Activated effector memory CD4-positive, alpha-beta T cell treated with Interleukin-2 at 50 U/mL for 16 hours (primary cell): ENCODE data around the gene DLEC1.
"Not testable (repeated sequence)": the region's sequence is repeated elsewhere in the genome, so short reads cannot be mapped to it uniquely, and the experiment has no call there.

Source experiments
- DNase-seq: peaks from one replicate; pipeline ENCODE4 v3.0.0-alpha.2; 2020

DLEC1 gene

GRCh38 chr3:38039899-38040261 is 872 bp downstream of the DLEC1 start:
- peak; percentile 59 for DNase-seq

GRCh38 chr3:38040401-38040800 is 1.4 kb downstream of the DLEC1 start:
- no peak for DNase-seq

GRCh38 chr3:38043486-38043885 is 4.5 kb downstream of the DLEC1 start:
- DNase-seq: no peak

GRCh38 chr3:38046027-38046426 is 7.0 kb downstream of the DLEC1 start:
- no peak for DNase-seq

- DNase-seq: no peak
These were observed 7.8 kb downstream of the DLEC1 start for GRCh38 chr3:38046821-38047220.

- no peak for DNase-seq
These were observed 8.9 kb downstream of the DLEC1 start for GRCh38 chr3:38047896-38048295.

GRCh38 chr3:38049358-38050126 is 10.5 kb downstream of the DLEC1 start:
- no peak for DNase-seq

GRCh38 chr3:38051131-38051530 is 12.1 kb downstream of the DLEC1 start:
- no peak for DNase-seq

- not testable (repeated sequence) for DNase-seq
These were observed 14.3 kb downstream of the DLEC1 start for GRCh38 chr3:38053286-38053685.

- DNase-seq: not testable (repeated sequence)
These were observed 14.9 kb downstream of the DLEC1 start for GRCh38 chr3:38053813-38054498.

- no peak for DNase-seq
These were observed 15.5 kb downstream of the DLEC1 start for GRCh38 chr3:38054499-38055001.

- no peak for DNase-seq
These were observed 20.1 kb downstream of the DLEC1 start for GRCh38 chr3:38059148-38059547.

- DNase-seq: no peak
These were observed 20.6 kb downstream of the DLEC1 start for GRCh38 chr3:38059591-38059990.

GRCh38 chr3:38062809-38063208 is 23.8 kb downstream of the DLEC1 start:
- DNase-seq: no peak

- not testable (repeated sequence) for DNase-seq
These were observed 25.4 kb downstream of the DLEC1 start for GRCh38 chr3:38064453-38064852.

GRCh38 chr3:38067508-38068233 is 28.7 kb downstream of the DLEC1 start:
- no peak for DNase-seq

GRCh38 chr3:38070013-38070412 is 31.0 kb downstream of the DLEC1 start:
- DNase-seq: no peak

- DNase-seq: not testable (repeated sequence)
These were observed 38.1 kb downstream of the DLEC1 start for GRCh38 chr3:38077073-38077472.

- DNase-seq: not testable (repeated sequence)
These were observed 43.3 kb downstream of the DLEC1 start for GRCh38 chr3:38082296-38082695.

GRCh38 chr3:38083254-38083653 is 44.2 kb downstream of the DLEC1 start:
- not testable (repeated sequence) for DNase-seq

- DNase-seq: no peak
These were observed 44.9 kb downstream of the DLEC1 start for GRCh38 chr3:38083871-38084333.

GRCh38 chr3:38084334-38085310 is 45.6 kb downstream of the DLEC1 start:
- DNase-seq: no peak
